Testis (tissue), 2 donors: ENCODE data around the gene NR6A1.

Source experiments
- CTCF ChIP-seq, 3 experiments: fragments of 450-650 bp in 2 of 3; fragments of 200-600 bp in 1 of 3; sonication (generic) in 1 of 3; IDR thresholded peaks; one replicate each; pipeline ENCODE4 v1.5.1; 2016 to 2019; ENCODE audit warnings: antibody characterized with exemption in 3 of 3, mild to moderate bottlenecking in 2 of 3, moderate library complexity in 1 of 3
- POLR2A ChIP-seq: fragments of 450-650 bp; IDR thresholded peaks from one replicate; pipeline ENCODE4 v1.6.1; 2017; ENCODE audit warnings: antibody characterized with exemption, mild to moderate bottlenecking, moderate library complexity

GRCh38 chr9:124671861-124672260, 99.2 kb downstream of the NR6A1 start:
- TF ChIP-seq CTCF (IDR thresholded peaks at IDR 0.05) (no peak), POLR2A (no peak)
